Loucy (cell line): Measurements from ENCODE around the gene VIPR2.

Experiments
- CTCF ChIP-seq: fragments of 200-600 bp; sonication (generic); conservative IDR thresholded peaks from 2 replicates; pipeline ENCODE4 v1.5.1; 2014; ENCODE audit warnings: mild to moderate bottlenecking, antibody characterized with exemption, low read length
- EZH2phosphoT487 ChIP-seq: fragments of 200-600 bp; IDR thresholded peaks from 2 replicates; pipeline ENCODE4 v1.6.1; 2018; ENCODE audit warnings: antibody characterized with exemption, mild to moderate bottlenecking, moderate library complexity, borderline replicate concordance

- TF ChIP-seq CTCF (no peak), EZH2phosphoT487 (no peak)
Observed at GRCh38 chr7:159010937-159011721, 133.5 kb downstream of the VIPR2 start.
